ENCODE results near the gene SNTB2.

SNTB2 gene

DNA sequence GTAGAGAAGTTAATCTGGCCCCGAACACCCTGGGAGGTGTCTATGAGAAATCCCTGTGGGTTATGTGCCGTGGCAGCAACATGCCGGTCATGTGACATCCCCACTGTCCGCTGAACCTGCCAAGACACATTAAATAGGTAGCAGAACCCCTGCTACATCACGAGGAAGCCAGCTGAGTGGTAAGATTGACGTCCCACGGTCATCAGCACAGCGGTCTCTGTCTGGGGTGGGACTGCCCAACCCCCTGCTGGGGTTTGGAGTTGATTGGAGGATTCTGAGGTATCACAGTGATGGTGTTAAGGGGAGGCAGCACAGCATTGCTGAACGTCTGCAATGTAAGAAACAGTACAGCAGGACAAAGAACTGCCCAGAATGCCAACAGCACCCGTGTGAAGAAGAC lies 162.6 kb downstream of the SNTB2 start:
- DNase-seq = no peak

DNA sequence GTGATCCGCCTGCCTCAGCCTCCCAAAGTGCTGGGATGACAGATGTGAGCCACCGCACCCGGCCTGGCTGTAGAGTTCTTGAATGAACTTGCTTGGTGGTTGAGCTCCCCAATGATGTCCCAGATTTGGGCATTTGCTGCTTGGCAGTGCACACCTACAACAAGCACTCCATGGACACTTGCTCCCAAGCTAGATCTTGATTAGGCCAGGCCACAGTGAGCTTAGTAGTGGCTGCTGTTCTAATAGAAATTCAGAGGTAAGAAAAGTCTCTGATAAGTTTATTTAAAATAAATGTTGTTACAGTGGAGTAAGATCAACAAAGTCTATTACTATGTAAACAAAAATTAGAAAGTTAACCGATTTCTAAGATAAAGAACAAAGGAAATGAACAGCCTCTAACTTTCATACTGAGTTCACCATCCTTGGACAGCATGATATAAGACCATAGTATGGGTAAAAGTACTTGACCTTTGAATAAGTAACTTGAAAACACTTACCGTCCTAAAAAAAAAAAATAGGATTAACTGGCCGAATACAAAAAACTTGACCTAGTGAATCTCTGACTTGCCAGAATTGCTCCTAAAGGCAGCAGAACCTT lies 163.7 kb downstream of the SNTB2 start:
- DNase-seq = no peak

DNA sequence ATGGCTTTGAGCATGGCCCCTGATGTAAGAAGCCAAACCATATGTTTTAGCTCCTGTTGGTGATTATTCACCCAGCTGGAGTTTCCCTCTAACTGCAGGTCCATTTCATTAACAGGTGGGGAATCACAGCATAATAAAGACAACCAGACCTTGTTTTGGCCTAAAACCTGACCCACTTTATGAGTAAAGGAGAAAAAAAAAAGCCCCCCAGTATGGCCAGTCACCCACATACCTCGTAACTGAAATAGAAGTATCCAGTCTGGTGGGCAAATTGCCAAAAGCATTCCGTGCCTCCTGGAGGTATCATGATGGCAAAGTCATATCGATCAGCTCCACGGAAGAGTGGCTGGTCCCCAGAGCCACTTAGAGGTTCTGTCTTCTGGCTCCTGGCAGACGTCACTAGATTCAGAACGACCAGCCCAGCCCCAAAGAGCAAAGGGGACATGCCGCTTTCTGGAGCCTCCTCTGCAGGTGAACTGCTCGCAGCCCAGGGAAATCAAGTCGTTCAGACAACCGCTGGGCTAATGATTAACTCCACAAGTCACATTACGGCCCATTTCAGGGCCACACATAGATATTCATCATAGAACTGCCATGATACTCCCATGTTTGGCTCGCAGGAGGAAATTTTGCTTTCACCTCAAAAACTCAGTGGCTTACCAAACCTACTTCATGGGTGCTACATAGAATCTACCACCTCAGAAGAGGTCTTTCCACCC lies 164.5 kb downstream of the SNTB2 start, which contains the start of gene TMED6:
TSS of gene TMED6 (minus strand) at position 478 of the 719 bp plus-strand sequence. CDS start at position 445, 33 bp downstream.
- no peak for DNase-seq

Measured in SHP77 (cell line).